T-helper 2 cell treated with Interferon-gamma antibody and Interleukin-4, amounts not matched to agents 5 μg/mL and 100 μg/mL, for 36 hours (primary cell): ENCODE measurements around the gene DGKD.

Experiments
- DNase-seq: peaks from one replicate; pipeline ENCODE4 v3.0.0; 2021; ENCODE audit warnings: low spot score
- H3K27ac Mint-ChIP-seq: one replicate; pipeline ENCODE4 v1.8.0; 2021; ENCODE audit warnings: mild to moderate bottlenecking, mixed read lengths
- H3K27me3 Mint-ChIP-seq: one replicate; pipeline ENCODE4 v1.8.0; 2021; ENCODE audit warnings: low read depth, mixed read lengths
- H3K36me3 Mint-ChIP-seq: one replicate; pipeline ENCODE4 v1.8.0; 2021; ENCODE audit warnings: low read depth, mixed read lengths
- H3K4me1 Mint-ChIP-seq: one replicate; pipeline ENCODE4 v1.8.0; 2021; ENCODE audit warnings: low read depth, mixed read lengths
- H3K4me3 Mint-ChIP-seq: one replicate; pipeline ENCODE4 v1.8.0; 2022; ENCODE audit warnings: mild to moderate bottlenecking, moderate library complexity, mixed read lengths
- H3K9me3 Mint-ChIP-seq: one replicate; pipeline ENCODE4 v1.8.0; 2021; ENCODE audit warnings: mixed read lengths

DGKD gene

GRCh38 chr2:233434666-233435330, 80.5 kb downstream of the DGKD start:
- no peaks in the 10 kb centered on the region for H3K9me3 Mint-ChIP-seq
- H3K4me1 Mint-ChIP-seq = peaks cover 12% of the 10 kb centered on the region
- H3K4me3 Mint-ChIP-seq = no peak overlapping the region
- H3K27me3 Mint-ChIP-seq = no peaks in the 10 kb centered on the region
- no peak overlapping the region for H3K27ac Mint-ChIP-seq
- peaks cover 44% of the 10 kb centered on the region for H3K36me3 Mint-ChIP-seq
- DNase-seq = no peak

- Mint-ChIP-seq H3K27me3 (no peaks in the 10 kb centered on the region), H3K27ac (peak overlapping the region; percentile 21), H3K9me3 (no peaks in the 10 kb centered on the region), H3K4me1 (peaks cover 6% of the 10 kb centered on the region), H3K4me3 (no peak overlapping the region), H3K36me3 (peaks cover 49% of the 10 kb centered on the region)
- no peak for DNase-seq
These were observed 81.3 kb downstream of the DGKD start for GRCh38 chr2:233435436-233436190.

GRCh38 chr2:233436191-233436581, 81.9 kb downstream of the DGKD start:
- Mint-ChIP-seq H3K27ac (peak overlapping the region; percentile 21), H3K27me3 (no peaks in the 10 kb centered on the region), H3K36me3 (peaks cover 51% of the 10 kb centered on the region), H3K4me3 (no peak overlapping the region), H3K9me3 (no peaks in the 10 kb centered on the region), H3K4me1 (peaks cover 6% of the 10 kb centered on the region)
- no peak for DNase-seq

- no peaks in the 10 kb centered on the region for H3K9me3 Mint-ChIP-seq
- no peaks in the 10 kb centered on the region for H3K27me3 Mint-ChIP-seq
- peaks cover 49% of the 10 kb centered on the region for H3K36me3 Mint-ChIP-seq
- H3K27ac Mint-ChIP-seq = no peak overlapping the region
- H3K4me3 Mint-ChIP-seq = no peak overlapping the region
- H3K4me1 Mint-ChIP-seq = peaks cover 6% of the 10 kb centered on the region
- DNase-seq = no peak
These were observed 82.6 kb downstream of the DGKD start for GRCh38 chr2:233436691-233437438.

GRCh38 chr2:233437439-233437955, 83.2 kb downstream of the DGKD start:
- DNase-seq = no peak
- peaks cover 54% of the 10 kb centered on the region for H3K36me3 Mint-ChIP-seq
- no peaks in the 10 kb centered on the region for H3K9me3 Mint-ChIP-seq
- H3K4me3 Mint-ChIP-seq = no peak overlapping the region
- H3K4me1 Mint-ChIP-seq = peaks cover 6% of the 10 kb centered on the region
- H3K27ac Mint-ChIP-seq = no peak overlapping the region
- no peaks in the 10 kb centered on the region for H3K27me3 Mint-ChIP-seq

- no peaks in the 10 kb centered on the region for H3K27me3 Mint-ChIP-seq
- no peak overlapping the region for H3K4me3 Mint-ChIP-seq
- H3K4me1 Mint-ChIP-seq = peaks cover 5% of the 10 kb centered on the region
- no peak for DNase-seq
- peaks cover 55% of the 10 kb centered on the region for H3K36me3 Mint-ChIP-seq
- H3K27ac Mint-ChIP-seq = no peak overlapping the region
- no peaks in the 10 kb centered on the region for H3K9me3 Mint-ChIP-seq
These were observed 84.4 kb downstream of the DGKD start for GRCh38 chr2:233438573-233439147.

GRCh38 chr2:233439191-233439590, 84.9 kb downstream of the DGKD start:
- Mint-ChIP-seq H3K4me1 (peaks cover 5% of the 10 kb centered on the region), H3K27ac (no peak overlapping the region), H3K9me3 (no peaks in the 10 kb centered on the region), H3K36me3 (peaks cover 55% of the 10 kb centered on the region), H3K4me3 (no peak overlapping the region), H3K27me3 (no peaks in the 10 kb centered on the region)
- no peak for DNase-seq

GRCh38 chr2:233440314-233440713, 86.0 kb downstream of the DGKD start:
- no peaks in the 10 kb centered on the region for H3K9me3 Mint-ChIP-seq
- peak overlapping the region; percentile 78 for H3K27ac Mint-ChIP-seq
- no peaks in the 10 kb centered on the region for H3K27me3 Mint-ChIP-seq
- no peak for DNase-seq
- no peak overlapping the region for H3K4me3 Mint-ChIP-seq
- H3K4me1 Mint-ChIP-seq = peaks cover 8% of the 10 kb centered on the region
- peaks cover 55% of the 10 kb centered on the region for H3K36me3 Mint-ChIP-seq

GRCh38 chr2:233440714-233441113, 86.4 kb downstream of the DGKD start:
- Mint-ChIP-seq H3K36me3 (peaks cover 52% of the 10 kb centered on the region), H3K27me3 (no peaks in the 10 kb centered on the region), H3K4me1 (peaks cover 8% of the 10 kb centered on the region), H3K4me3 (no peak overlapping the region), H3K9me3 (no peaks in the 10 kb centered on the region), H3K27ac (peak overlapping the region; percentile 78)
- DNase-seq = no peak

GRCh38 chr2:233441161-233442027, 87.1 kb downstream of the DGKD start:
- Mint-ChIP-seq H3K27ac (peak overlapping the region; percentile 78), H3K27me3 (no peaks in the 10 kb centered on the region), H3K4me1 (peaks cover 8% of the 10 kb centered on the region), H3K9me3 (no peaks in the 10 kb centered on the region), H3K36me3 (peaks cover 57% of the 10 kb centered on the region), H3K4me3 (no peak overlapping the region)
- no peak for DNase-seq

GRCh38 chr2:233442028-233442310, 87.7 kb downstream of the DGKD start:
- peaks cover 8% of the 10 kb centered on the region for H3K4me1 Mint-ChIP-seq
- H3K27ac Mint-ChIP-seq = peak overlapping the region; percentile 6
- no peaks in the 10 kb centered on the region for H3K27me3 Mint-ChIP-seq
- peaks cover 53% of the 10 kb centered on the region for H3K36me3 Mint-ChIP-seq
- no peak overlapping the region for H3K4me3 Mint-ChIP-seq
- no peaks in the 10 kb centered on the region for H3K9me3 Mint-ChIP-seq
- DNase-seq = no peak

- Mint-ChIP-seq H3K27ac (peak overlapping the region; percentile 78), H3K36me3 (peaks cover 53% of the 10 kb centered on the region), H3K9me3 (no peaks in the 10 kb centered on the region), H3K4me1 (peaks cover 8% of the 10 kb centered on the region), H3K4me3 (no peak overlapping the region), H3K27me3 (no peaks in the 10 kb centered on the region)
- DNase-seq = peak; percentile 65
These were observed 89.4 kb downstream of the DGKD start for GRCh38 chr2:233443511-233444183.

GRCh38 chr2:233444501-233444900, 90.2 kb downstream of the DGKD start:
- no peaks in the 10 kb centered on the region for H3K27me3 Mint-ChIP-seq
- H3K9me3 Mint-ChIP-seq = no peaks in the 10 kb centered on the region
- peak overlapping the region; percentile 77 for H3K27ac Mint-ChIP-seq
- H3K4me3 Mint-ChIP-seq = no peak overlapping the region
- H3K36me3 Mint-ChIP-seq = peaks cover 50% of the 10 kb centered on the region
- peaks cover 8% of the 10 kb centered on the region for H3K4me1 Mint-ChIP-seq
- no peak for DNase-seq
